HuH-7.5 (cell line): ENCODE results near the gene PITX1.
"Not testable (repeated sequence)": the region's sequence is repeated elsewhere in the genome, so short reads cannot be mapped to it uniquely, and the experiment has no call there.

Experiments used
- DNase-seq: peaks from one replicate; pipeline ENCODE4 v3.0.0; 2011; ENCODE audit warnings: low spot score

Gene PITX1

DNA sequence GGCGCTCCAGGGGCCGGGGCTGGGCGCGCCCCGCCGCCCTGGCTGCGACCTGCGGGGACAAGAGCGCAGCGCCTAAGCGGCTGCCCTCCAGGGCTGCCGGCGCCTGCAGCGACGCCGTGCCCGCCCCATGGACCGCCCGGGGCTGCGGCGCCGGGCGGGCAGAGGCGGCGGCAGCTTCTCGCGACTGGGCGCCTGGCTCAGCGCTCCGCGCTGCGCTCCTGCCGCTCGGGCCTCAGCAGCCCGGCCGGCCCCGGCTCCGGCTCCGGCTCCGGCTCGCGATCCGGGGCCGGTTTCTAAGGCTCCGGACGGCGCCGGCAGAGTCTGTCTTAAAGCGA lies at the start of gene PITX1:
Gene PITX1, minus strand, starts transcription at position 328 of the 335 bp plus-strand sequence. CDS start 347 bp downstream, outside the sequence.
- DNase-seq: no peak

GRCh38 chr5:135083334-135083733 lies 49.3 kb upstream of the PITX1 start:
- DNase-seq: not testable (repeated sequence)

DNA sequence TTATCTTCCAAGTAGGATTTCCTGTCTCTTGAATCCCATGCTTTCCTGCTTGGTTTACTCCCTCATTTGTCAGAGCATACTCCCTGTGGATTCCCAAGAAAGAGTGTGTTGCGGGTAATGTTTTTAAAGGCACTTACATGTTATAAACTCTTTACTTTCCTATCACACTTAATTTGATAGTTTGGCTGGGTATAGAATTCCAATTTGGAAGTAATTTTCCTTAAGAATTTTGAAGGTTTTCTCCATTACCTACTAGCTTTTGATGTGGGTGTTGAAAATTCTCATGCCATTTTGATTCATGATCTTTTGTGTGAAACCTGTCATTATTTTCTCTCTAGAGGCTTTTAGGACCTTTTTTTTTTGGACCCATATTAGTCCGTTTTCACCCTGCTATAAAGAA lies 47.2 kb upstream of the PITX1 start:
- no peak for DNase-seq

DNA sequence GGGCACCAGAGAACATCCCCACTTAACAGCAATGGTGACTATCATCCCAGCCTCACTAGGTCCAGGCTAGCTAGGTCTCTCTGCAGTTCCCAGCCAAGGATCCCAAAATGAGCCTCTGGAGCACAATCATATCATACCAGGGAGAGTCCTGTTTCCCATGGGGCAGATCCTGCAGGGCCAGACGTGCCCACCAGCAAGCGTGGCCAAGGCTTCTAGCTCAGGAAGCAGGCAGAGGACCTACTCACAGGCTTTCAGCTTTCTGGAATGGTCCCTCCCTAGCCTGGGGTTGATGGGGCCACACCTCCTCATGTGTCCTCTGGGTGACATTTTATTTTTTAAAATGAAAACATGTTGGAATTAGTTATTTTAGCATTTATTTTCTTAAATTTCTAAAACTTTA lies 45.7 kb upstream of the PITX1 start:
- no peak for DNase-seq

DNA sequence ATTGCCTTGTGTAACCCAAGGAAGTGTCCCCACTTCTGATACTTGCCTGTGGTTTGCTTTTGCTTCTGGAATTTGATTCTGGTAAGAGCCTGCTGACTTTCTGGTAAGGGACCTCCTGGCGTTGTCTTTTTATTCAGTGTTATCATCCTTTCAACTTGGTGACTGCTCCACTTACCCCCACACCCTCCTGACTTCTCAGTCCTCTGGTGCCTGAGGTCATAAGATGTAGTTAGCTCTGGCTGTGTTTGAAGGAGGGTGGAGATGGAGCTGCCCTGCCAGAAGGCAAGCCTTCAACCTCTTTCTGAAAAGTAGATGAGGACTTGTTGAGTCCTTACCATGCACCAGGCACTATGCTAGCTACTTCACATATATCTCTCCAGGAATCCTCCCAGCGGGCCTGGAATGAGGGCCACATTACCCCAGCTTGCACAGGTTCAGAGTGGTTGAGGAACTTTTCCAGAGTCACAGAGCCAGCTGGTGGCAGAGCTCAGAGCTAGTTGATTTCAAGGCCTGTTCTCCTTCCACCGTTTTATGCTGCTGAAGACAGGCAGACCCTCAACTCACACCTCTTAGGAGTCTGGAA lies 45.2 kb upstream of the PITX1 start:
- DNase-seq: no peak

- DNase-seq: no peak
These were observed 42.8 kb upstream of the PITX1 start for GRCh38 chr5:135076801-135077200.

DNA sequence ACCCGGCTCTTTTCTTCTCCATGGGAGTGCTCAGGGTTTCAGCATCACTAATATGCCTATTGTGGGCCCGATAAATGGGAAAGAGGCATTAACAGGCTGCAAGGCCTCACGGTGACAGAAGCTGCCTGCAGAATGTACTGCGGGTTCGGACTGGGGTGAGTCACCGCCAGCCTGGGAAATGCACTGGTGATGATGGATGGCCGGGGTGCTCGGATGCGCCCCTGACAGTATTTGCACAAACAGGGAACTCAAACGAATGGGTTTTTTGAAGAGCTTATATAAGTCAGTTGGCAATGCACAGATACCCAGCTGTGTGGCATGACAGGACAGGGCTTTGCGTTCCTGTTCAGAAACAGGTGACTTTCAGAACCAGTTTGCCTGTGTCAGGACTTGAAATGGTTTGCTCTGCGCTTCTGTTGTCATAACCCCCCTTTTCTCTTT lies 42.0 kb upstream of the PITX1 start:
- DNase-seq: no peak

- DNase-seq: no peak
These were observed 41.6 kb upstream of the PITX1 start for GRCh38 chr5:135075621-135076020.

DNA sequence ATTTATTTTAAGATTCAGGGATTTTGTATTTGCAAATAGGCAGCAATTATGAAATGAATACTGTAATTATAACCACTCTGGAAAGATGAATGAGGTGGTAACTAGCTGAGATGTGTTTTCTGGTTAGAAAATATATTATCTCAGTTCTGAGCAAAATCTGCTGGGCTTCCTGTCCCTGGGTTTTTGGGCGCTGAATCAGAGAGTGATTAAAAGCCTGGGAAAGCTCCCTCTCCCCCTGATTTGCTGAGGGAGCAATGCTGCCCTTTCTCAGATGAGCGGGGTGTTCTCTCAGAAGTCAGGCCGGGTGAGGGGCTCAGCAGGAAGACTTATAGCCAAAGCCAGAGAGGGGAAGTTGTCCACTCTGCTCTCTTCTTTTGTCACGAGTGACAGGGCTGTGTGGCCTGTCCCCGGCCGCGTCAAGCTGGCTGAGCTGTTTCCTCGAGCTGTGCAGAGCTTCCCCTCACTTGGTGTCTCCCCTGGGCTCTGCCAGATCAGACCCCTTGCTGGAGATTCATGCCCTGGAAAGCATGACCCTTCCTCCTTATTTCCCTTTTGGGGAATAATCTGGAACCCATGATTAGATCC lies 39.8 kb upstream of the PITX1 start:
- no peak for DNase-seq

DNA sequence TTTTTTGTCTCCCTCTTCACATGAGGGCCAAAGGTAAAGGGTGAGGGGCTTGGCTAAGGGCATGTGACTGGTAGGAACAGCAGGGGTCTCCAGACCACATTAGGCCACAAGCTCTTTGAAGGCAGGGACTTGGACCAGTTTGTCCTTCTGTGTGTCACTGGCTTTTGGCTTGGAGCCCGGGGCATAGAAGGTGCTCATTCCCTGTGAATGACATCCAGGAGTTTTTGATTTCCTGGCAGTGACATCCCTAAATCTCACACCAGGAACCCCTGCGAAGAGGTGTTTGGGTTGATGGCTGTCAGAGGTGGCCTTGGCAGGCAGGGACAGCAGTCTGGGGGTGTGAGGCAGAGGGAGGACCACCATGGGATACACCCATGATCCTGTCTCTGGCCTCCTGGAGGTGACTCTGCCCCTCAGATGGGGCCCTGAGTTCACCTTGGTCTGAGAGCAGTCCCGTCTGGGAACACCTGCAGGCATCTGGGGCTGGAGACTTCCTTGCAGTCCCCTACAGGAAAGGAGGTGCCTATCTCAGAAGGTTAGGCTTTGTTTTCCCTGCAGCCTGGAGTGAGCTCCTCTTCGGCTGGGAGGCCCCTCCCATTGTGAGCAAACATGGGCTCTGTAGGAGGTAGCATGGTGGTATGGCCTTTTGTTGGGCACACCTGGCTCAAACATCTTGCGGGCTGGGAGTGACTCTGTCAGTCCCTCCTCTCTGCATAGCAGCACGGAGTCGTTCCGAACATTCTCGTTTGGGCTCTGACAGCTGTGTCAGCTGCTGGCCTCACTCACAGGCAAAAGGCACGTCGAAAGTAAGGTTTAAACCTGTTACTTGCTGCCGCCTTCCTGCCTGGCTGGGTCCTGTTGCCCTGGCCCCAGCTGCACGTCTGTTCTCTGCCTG lies 38.6 kb upstream of the PITX1 start:
- DNase-seq: no peak

DNA sequence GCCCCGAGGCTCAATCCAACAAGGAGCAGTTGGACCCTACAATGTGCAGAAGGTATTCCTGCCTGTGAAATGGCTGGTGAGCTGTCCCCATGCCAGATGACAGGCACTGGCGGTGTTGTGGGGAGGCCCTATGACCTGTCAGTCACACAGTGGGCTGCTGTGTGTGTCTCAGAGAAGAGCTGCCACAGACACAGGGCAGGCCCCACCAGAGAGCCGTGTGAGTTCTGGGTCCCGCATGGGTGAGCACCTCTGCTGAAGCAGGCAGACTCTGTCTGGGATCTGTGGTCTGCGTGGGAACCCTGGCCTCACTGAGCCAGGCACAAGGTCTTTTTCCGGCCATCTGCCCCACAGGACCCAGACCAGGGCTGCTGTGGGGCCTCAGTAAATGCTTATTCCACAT lies 37.3 kb upstream of the PITX1 start:
- DNase-seq: no peak

DNA sequence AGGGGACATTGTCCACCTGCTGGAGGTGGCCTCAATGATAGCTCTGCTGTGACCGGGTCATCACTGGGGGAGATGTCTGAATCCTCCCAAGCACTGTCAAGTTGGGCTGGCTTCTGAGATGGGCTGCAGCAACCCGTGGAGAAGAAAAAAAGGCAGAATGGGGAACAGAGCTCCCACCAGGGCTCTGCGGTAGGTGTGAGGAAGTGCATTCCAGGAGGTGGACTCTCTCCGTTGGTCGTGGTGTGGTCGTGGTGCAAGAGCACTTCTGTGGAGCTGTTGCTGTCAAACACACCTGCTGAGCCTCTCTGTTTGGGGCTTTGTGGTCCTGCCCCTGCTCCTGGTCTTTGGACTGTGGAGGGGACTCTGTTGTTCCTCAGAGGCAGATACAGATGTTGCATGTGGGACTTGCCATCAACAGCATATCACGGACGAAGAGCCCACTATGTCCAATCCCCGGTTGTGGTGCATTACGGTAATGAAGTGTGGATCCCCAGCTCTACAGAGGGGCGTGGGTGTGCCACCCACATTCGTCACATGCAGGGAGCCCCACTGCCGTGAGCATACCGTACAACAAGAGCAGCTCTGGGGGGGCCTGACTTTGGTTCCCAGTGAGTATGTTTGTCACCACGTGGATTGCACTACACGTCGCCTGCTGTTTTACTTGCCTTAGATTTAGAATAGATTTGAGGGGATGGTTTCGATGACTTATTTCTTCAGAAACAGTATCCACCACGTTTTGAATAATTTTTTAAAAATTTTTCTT lies 36.0 kb upstream of the PITX1 start:
- DNase-seq: no peak

GRCh38 chr5:135069016-135069770 lies 35.2 kb upstream of the PITX1 start:
- no peak for DNase-seq

GRCh38 chr5:135067587-135067986 lies 33.6 kb upstream of the PITX1 start:
- no peak for DNase-seq

- DNase-seq: no peak
These were observed 32.8 kb upstream of the PITX1 start for GRCh38 chr5:135066781-135067180.

GRCh38 chr5:135065306-135066265 lies 31.6 kb upstream of the PITX1 start:
- no peak for DNase-seq

DNA sequence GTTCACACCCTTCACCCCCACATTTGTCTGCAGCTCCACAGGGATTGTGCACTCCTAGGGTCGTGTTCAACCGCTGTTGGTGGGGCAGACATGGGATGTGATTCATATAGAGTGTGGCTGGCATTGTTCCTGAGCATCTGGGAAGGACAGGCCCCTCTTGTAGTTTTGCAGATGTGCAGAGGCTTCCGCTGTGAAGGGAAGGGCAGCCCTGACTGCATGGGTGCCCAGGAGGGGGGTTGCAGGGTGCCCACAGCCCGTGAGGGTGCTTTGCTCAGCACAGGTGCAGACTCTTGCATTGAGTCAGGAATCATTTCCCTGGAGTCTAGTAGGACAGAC lies 30.2 kb upstream of the PITX1 start:
- no peak for DNase-seq

DNA sequence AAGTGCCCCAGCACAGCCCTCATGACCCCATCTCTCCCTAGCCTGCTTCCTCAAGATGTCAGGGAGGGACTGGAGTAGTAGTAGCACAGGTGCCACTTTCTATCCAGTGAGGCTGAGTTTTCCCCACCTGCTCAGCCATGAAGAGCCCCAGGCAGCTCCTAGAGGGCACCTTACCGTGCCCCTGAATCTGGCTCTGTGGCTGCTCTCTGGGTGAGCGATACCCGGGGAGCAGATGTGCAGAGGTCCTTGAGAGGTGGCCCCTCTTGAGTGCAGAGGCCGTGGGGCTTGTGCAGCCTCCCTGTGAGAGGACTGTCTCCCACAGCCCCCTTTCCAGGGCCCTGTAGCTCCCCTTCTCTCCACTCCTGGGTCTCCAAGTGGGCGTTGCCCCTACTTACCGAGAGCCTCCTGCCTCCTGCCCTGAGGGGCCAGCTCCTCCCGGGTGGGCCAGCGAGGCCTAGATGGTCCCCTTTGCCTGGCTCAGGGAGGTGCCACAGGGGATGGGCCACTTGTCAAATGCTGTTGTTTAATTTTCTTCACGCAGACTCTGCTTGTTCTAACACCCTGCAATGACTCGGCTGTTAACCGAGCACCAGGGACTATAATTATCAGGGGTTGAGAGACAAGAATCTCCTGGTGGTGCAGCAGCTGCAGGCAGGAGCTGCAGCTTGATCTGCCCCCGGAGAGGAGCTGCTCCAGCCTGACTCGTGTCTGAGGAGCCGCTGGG lies 29.6 kb upstream of the PITX1 start:
- no peak for DNase-seq

DNA sequence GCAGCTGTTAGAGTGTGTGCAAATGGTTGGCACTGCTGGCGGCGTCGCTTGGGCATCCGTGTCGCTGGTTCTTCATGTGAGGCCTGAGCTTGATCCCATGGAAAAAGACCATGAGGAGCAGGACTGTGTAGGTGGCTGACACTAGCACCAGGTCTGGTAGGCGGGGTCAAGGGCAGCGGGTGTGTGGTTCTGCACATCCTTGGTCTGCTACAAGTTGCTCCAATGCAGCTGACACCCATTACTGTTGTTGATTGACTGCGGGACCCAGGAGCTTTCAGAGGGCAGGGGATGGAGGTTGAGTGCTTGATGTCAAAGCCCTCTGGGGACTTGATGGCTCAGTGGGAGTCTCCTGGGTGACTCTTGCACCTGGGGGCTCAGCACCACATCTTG lies 29.0 kb upstream of the PITX1 start:
- DNase-seq: no peak
